H1 (cell line): ENCODE data around the gene SMARCC2. TPM values are rescaled to one million over a fixed set of nuclear protein-coding genes. Genes with fewer than 3 reads are reported as not detected.

Source experiments
- CBX5 ChIP-seq: fragments of 300-800, 300-1000 bp; sonication (generic); IDR thresholded peaks from 2 replicates; pipeline ENCODE4 v1.7.1; 2016; ENCODE audit warnings: antibody characterized with exemption, low read length, low read depth
- CEBPB ChIP-seq: IDR thresholded peaks from 2 replicates; pipeline ENCODE4 v1.6.1; 2012; ENCODE audit warnings: low read depth, low read length
- CTBP2 ChIP-seq: IDR thresholded peaks from 2 replicates; pipeline ENCODE4 v1.7.0; 2011; ENCODE audit warnings: borderline replicate concordance, mild to moderate bottlenecking, moderate library complexity, mixed read lengths, low read length; ENCODE audit not compliant: insufficient read depth, insufficient read length
- SP2 ChIP-seq: IDR thresholded peaks from 2 replicates; pipeline ENCODE4 v1.6.1; 2012; ENCODE audit warnings: mild to moderate bottlenecking, low read length, inconsistent platforms
- TBP ChIP-seq: IDR thresholded peaks from 2 replicates; pipeline ENCODE4 v1.6.1; 2011; ENCODE audit warnings: low read depth, low read length, improper control_type of control experiment
- polyA plus RNA-seq, 7 experiments: library from polyadenylated mRNA; depleted of rRNA in 3 of 7; stranded (reverse) in 5 of 7; unstranded in 2 of 7; fragments of >200 nt in 5 of 7; fragments of 200-250 nt in 2 of 7; gene quantifications; 1 replicate in 5 of 7; 2 replicates in 1 of 7; 4 replicates in 1 of 7; pipeline versions ENCODE4 v1.2.1 to v1.2.3, GENCODE V29; 2011 to 2013; ENCODE audit warnings: missing spikeins in 2 of 7, mixed read lengths in 2 of 7
- total RNA-seq: library from RNA; stranded (reverse); fragmentation: NEBNext Ultra II Directional; extraction: Animal tissue kit (Norgen Biotek cat#: 25700); gene quantifications from 2 replicates; pipeline ENCODE4 v1.2.1, GENCODE V29; 2021

SMARCC2 gene
- total and polyA plus RNA-seq, 2 of the 8 experiments (the other 6 are each of a cell fraction or from before 2014, with no cell fraction given), result 33.9 to 78.5 TPM

- TF ChIP-seq CTBP2 (no peak), CEBPB (no peak), CBX5 (no peak), TBP (no peak), SP2 (no peak)
- TF ChIP-seq, all 59 proteins: peak for 0
Observed at GRCh38 chr12:56122637-56123036, 66.6 kb downstream of the SMARCC2 start (continued).
